ENCODE results near the gene CEP112.

DNA sequence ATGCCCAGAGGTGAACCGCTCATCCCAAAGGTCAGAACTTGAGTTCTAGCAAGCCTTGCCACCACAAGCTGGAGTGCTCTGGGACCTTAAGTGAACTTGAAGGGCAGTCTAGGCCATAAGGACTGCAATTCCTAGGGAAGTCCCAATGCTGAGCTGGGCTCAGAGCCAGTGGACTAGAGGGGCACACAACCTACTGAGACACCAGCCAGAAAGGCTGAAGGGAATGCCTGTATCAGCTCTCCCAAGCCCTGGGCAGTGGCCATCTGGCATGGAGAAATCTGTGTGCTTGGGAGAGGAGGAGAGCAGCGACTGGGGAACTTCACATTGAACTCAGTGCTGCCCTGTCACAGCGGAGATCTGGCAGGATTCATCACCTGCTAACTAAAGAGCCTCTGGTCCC lies 201.3 kb downstream of the CEP112 start:
- TF ChIP-seq, protein P1, sequence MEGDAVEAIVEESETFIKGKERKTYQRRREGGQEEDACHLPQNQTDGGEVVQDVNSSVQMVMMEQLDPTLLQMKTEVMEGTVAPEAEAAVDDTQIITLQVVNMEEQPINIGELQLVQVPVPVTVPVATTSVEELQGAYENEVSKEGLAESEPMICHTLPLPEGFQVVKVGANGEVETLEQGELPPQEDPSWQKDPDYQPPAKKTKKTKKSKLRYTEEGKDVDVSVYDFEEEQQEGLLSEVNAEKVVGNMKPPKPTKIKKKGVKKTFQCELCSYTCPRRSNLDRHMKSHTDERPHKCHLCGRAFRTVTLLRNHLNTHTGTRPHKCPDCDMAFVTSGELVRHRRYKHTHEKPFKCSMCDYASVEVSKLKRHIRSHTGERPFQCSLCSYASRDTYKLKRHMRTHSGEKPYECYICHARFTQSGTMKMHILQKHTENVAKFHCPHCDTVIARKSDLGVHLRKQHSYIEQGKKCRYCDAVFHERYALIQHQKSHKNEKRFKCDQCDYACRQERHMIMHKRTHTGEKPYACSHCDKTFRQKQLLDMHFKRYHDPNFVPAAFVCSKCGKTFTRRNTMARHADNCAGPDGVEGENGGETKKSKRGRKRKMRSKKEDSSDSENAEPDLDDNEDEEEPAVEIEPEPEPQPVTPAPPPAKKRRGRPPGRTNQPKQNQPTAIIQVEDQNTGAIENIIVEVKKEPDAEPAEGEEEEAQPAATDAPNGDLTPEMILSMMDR (IDR thresholded peaks at IDR 0.05): no peak
- no peak for TF ChIP-seq POLR2AphosphoS5 (IDR thresholded peaks at IDR 0.05)
- TF ChIP-seq POLR2A (IDR thresholded peaks at IDR 0.05): no peak
- TF ChIP-seq EP300 (IDR thresholded peaks at IDR 0.05; ENCODE audit: low read depth): no peak
